Ureter (tissue), 1 donor: Measurements from ENCODE around the gene WFDC5. TPM values are rescaled to one million over a fixed set of nuclear protein-coding genes. Genes with fewer than 3 reads are reported as not detected.
"Not testable (repeated sequence)": the region's sequence is repeated elsewhere in the genome, so short reads cannot be mapped to it uniquely, and the experiment has no call there.

ENCODE experiments used
- DNase-seq: peaks from one replicate; pipeline ENCODE4 v3.0.0-alpha.2; 2020; ENCODE audit warnings: low spot score
- total RNA-seq: library from RNA; stranded (reverse); gene quantifications from one replicate; pipeline ENCODE4 v1.2.4, GENCODE V29; 2023
- donor health status: DM: yes; HTN: yes; CAD: no.

The WFDC5 gene
- total RNA-seq, 1 donor from 2014 or later, result 0.78 TPM

DNA sequence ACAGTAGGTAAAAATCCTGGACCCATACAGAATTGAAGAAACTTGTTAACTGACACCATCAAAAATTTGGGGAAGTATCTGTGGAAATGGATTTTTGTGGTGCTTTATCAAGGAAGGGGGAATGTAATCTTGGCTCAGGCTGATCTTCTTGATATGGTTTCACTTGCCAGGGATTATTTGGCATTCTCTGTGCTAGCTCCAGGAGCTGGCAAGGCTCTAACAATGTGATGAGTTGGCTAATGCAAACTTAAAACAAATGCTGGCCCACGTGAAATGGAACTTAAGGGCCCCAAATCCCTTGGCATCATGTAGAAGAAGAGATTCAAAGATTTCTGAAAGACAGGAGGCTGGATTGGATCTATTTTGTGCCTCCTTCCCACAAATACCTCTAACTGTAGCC lies 27.2 kb downstream of the WFDC5 start:
- DNase-seq, result no peak

GRCh38 chr20:45087097-45087790 lies 27.7 kb downstream of the WFDC5 start:
- DNase-seq, result no peak

- DNase-seq, result no peak
Observed at GRCh38 chr20:45085867-45086266, 29.1 kb downstream of the WFDC5 start.

DNA sequence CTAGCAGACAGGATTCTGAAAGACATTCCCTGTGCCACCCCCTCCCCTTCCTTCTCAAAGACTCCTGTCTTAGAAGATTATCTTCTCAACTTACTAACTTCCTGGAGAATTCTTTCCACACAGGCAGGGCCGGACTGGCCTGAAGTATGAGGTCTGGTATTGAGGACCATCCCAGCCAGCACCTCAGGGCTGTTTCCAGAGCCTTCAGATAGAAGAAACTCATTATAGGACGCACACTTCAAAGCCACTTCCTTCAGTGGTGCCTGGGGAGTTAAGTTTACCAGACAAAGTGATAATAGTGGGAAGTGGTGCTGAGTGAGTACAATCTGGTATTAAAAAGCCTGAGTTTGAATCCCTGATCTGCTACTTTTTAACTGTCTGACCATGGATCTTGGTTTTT lies 29.7 kb downstream of the WFDC5 start:
- no peak for DNase-seq

DNA sequence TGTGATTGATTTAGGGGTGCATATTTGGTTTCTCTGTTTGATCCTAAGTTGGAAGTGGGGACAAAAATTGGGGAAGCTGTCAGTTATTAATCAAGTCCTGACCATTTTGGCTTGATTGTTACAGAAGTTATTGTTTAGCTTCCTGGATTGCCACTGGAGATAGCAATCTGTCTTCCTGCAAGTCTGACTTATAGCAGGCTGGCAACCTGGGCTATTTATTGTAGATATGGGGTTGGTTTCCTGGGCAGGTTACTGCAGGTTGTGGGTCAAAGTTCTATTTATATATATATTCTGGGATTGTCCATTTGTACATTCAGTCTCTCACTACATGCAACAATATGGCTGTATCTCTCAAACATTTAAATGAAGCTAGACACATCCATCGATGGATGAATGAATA lies 31.8 kb downstream of the WFDC5 start:
- DNase-seq, result no peak

- DNase-seq, result no peak
Observed at GRCh38 chr20:45082468-45082867, 32.5 kb downstream of the WFDC5 start.

- no peak for DNase-seq
Observed at GRCh38 chr20:45080867-45081624, 33.9 kb downstream of the WFDC5 start.

DNA sequence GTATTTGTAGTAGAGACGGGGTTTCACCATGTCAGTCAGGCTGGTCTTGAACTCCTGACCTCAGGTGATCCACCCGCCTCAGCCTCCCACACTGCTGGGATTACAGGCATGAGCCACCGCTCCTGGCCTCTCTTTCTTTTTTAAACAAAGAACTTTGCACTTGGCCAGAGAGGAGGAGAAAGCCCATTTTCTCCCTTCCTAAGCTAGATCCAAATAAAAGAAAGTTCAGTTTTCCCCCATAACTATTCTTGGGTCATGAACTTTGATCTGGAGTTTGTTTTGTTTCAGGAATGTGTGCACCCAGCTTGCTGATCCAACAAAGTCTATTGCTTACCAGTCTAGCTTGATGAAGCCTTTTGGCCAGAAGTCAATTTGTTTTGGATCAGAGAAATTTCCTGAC lies 37.4 kb downstream of the WFDC5 start:
- DNase-seq, result no peak

DNA sequence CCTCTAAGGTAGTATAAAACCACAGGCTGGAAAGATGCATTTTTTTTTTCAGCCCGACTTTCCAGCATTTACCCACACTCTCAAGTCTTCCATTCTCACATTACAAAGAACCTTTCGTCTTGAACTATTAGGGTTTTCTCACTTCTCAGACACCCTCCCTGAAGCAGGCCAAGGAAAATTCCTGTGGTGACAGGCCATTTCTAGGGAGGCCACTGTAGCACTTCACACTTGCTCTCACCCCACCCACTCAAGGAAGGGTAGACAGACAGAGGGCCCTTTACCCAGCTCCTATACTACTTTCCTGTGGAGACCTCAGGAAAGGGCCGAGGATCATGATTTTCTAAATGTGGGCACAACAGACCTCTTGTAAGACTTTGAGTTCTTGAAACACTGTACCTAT lies 41.8 kb downstream of the WFDC5 start:
- no peak for DNase-seq

DNA sequence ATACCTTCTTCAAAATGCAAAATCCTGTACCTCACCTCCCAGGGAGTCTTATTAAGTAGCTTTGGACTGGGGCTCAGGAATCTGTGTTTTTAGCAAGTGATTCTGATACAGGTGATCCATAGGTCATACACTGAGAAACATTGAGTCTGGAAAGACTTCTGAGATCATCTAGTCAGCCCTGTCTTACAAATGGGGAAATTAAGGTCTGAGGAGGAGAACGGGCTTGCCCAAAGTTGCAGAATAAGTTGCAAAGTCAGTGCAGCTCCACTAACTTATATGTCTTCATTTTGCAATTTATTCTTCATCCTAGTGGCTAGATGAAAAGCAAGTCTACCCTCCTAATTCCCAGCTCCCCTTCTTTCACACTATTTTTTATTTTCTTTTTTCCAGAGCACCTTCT lies 42.9 kb downstream of the WFDC5 start:
- DNase-seq, result no peak

DNA sequence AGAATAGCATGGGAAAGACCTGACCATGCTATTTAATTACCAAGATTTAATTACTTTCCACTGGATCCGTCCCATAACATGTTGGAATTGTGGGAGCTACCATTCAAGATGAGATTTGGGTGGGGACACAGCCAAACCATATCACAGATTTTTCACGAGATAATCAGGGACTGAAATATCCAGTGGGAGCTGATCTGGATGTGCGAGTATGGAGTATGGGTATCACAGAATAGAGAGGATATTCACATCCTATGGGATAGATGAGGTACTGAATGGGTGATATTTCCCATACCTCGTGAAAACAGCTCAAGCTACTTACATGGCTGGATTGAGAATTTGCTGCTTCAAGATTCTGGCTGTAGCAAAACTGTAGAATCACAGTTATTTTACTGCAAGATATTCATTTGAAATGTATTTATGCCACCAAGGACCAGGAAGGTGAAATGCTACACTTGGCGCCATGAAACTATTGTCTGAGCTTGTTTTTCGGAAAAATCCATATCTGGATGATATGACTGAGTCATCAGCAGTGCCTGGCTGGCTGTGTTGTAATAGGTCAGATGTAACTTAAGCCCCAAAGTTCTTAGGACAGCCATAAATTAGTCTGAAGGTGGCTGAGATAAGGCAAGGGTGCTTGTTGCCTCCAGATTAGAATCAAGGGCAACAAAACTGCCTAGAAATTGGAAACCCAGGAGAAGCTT lies 43.9 kb downstream of the WFDC5 start:
- DNase-seq, result no peak

DNA sequence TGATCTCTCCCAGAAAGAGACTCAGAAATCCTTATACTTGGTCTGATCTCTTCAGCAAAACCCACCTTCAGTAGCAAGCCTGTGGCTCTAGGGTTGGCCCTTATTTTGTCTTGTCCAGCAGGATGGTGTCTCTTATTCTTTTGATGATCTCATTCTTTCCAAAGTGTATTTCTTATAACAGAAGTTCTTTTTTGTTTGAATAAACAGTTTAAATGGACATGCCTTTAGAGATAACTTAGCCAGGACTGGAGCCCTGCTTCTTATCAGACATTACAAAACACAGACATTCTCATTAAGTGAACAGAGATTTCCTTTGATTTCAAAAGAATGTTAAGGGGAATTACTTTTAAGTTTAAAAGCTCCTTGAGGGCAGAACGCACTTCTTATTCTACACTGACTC lies 45.7 kb downstream of the WFDC5 start:
- no peak for DNase-seq

DNA sequence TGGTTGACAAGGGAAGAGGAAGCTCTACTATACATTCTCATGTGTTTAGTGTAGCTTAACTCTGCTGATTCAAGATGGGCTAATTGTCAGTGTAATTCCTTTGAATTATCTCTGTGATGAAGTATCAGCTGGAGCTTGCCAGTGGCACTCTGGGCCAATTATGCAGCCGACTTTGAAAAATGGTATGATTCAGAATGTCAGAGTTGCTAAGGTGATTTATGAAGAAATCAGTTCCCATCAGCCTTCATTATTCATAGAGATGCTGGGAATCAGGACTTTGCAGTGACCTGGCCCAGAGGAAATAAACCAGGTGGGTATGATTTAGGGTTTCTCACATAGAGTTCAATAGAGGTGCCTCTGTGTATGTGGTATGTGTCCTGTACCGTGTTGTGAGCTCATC lies 47.4 kb downstream of the WFDC5 start:
- DNase-seq, result no peak

- no peak for DNase-seq
Observed at GRCh38 chr20:45067087-45067486, 47.9 kb downstream of the WFDC5 start.

DNA sequence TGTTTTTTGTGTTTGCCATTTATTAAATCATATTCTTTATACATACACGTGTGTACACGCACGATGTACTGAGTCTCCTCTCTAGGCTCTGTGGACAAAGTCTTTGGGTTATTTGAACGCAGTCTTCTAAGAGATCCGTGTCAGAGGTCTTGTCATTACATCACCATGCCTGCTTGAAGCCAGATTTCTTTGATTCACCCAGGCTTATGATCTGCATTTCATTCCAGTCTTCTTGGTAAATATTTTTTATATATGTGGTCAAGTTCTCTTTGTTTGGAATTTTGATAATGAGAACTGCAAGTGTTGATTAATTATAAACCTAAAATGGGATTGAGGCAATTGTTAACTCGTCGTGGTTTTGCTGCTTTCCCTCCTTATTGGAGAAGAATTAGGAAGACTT lies 48.6 kb downstream of the WFDC5 start:
- no peak for DNase-seq

GRCh38 chr20:45064812-45065211 lies 50.2 kb downstream of the WFDC5 start:
- DNase-seq, result no peak

- not testable (repeated sequence) for DNase-seq
Observed at GRCh38 chr20:45063107-45063506, 51.9 kb downstream of the WFDC5 start.

GRCh38 chr20:45061244-45061643 lies 53.7 kb downstream of the WFDC5 start:
- DNase-seq, result no peak

GRCh38 chr20:45060294-45060693 lies 54.7 kb downstream of the WFDC5 start:
- no peak for DNase-seq
